HL-60 (cell line): ENCODE results near the gene OAS1.

Experiments used
- DNase-seq, 2 experiments: peaks; one replicate each; pipeline ENCODE4 v3.0.0-alpha.2; 2010 to 2020; ENCODE audit warnings: low read depth in 1 of 2, low spot score in 1 of 2
- H3K27ac ChIP-seq: fragments of 250-450 bp; sonication (Bioruptor Pico); replicated peaks from 2 replicates; pipeline ENCODE4 v1.5.1; 2020; ENCODE audit warnings: mild to moderate bottlenecking, moderate library complexity
- H3K27me3 ChIP-seq: fragments of 250-450 bp; sonication (Bioruptor Pico); 2 replicates; pipeline ENCODE4 v1.5.1; 2021; ENCODE audit warnings: mild to moderate bottlenecking, moderate library complexity; ENCODE audit not compliant: insufficient read depth, poor library complexity, severe bottlenecking
- H3K4me3 ChIP-seq: replicated peaks from 2 replicates; pipeline ENCODE4 v1.5.1; 2011; ENCODE audit warnings: mild to moderate bottlenecking, control low read depth, low read length; ENCODE audit not compliant: insufficient read depth
- GABPA ChIP-seq: IDR thresholded peaks from 2 replicates; pipeline ENCODE4 v1.6.1; 2012; ENCODE audit warnings: low read depth
- POLR2AphosphoS5 ChIP-seq: IDR thresholded peaks from 2 replicates; pipeline ENCODE4 v1.6.1; 2012; ENCODE audit warnings: low read depth
- REST ChIP-seq: IDR thresholded peaks from 2 replicates; pipeline ENCODE4 v1.6.1; 2012; ENCODE audit warnings: low read depth; ENCODE audit not compliant: insufficient replicate concordance
- SPI1 ChIP-seq: IDR thresholded peaks from 2 replicates; pipeline ENCODE4 v1.6.1; 2012; ENCODE audit warnings: low read depth, mild to moderate bottlenecking, borderline replicate concordance
- TF ChIP-seq, protein P1 (sequence below): IDR thresholded peaks from one replicate; pipeline ENCODE4 v1.5.1; 2011; ENCODE audit warnings: low read length, control low read depth, inconsistent platforms; ENCODE audit not compliant: insufficient read depth

The OAS1 gene

DNA sequence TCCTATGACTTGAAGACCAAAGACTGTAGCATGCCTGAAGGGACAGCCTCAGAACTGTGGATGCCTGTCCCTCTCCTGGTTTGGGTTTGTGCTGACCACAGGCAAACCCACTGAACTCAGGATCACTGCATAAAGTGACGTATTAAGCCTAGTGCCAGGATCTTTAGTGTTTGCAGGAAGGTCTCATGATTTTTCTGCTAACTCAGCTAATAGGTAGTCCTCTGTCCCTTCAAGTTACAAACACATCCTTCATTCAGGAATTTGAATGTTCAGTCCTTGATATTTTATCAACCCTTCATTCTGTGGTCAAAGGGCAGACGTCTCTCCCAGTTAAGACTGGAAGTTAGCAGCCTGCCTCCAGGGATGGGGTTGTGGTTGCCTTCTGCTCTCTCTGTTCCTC lies 21.2 kb downstream of the OAS1 start:
- DNase-seq = no peak

GRCh38 chr12:112928978-112929377 lies 22.2 kb downstream of the OAS1 start:
- no peak for TF ChIP-seq SPI1

More for the DNA sequence above, 21.2 kb downstream of the OAS1 start:
- Histone ChIP-seq H3K27me3 (peaks cover 5% of the 10 kb centered on the region), H3K27ac (no peak overlapping the region), H3K4me3 (no peak overlapping the region)
- no peak for TF ChIP-seq GABPA

GRCh38 chr12:112929715-112930114 lies 23.0 kb downstream of the OAS1 start:
- no peak overlapping the region for H3K27ac ChIP-seq
- DNase-seq = no peak
- H3K27me3 ChIP-seq = peaks cover 5% of the 10 kb centered on the region
- H3K4me3 ChIP-seq = no peak overlapping the region
- no peak for TF ChIP-seq REST
- TF ChIP-seq, protein P1, sequence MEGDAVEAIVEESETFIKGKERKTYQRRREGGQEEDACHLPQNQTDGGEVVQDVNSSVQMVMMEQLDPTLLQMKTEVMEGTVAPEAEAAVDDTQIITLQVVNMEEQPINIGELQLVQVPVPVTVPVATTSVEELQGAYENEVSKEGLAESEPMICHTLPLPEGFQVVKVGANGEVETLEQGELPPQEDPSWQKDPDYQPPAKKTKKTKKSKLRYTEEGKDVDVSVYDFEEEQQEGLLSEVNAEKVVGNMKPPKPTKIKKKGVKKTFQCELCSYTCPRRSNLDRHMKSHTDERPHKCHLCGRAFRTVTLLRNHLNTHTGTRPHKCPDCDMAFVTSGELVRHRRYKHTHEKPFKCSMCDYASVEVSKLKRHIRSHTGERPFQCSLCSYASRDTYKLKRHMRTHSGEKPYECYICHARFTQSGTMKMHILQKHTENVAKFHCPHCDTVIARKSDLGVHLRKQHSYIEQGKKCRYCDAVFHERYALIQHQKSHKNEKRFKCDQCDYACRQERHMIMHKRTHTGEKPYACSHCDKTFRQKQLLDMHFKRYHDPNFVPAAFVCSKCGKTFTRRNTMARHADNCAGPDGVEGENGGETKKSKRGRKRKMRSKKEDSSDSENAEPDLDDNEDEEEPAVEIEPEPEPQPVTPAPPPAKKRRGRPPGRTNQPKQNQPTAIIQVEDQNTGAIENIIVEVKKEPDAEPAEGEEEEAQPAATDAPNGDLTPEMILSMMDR = no peak
- no peak for TF ChIP-seq POLR2AphosphoS5
- TF ChIP-seq GABPA = no peak
- TF ChIP-seq SPI1 = no peak

More at GRCh38 chr12:112928978-112929377, 22.2 kb downstream of the OAS1 start:
- no peak for DNase-seq
- Histone ChIP-seq H3K4me3 (no peak overlapping the region), H3K27ac (no peak overlapping the region), H3K27me3 (peaks cover 5% of the 10 kb centered on the region)

DNA sequence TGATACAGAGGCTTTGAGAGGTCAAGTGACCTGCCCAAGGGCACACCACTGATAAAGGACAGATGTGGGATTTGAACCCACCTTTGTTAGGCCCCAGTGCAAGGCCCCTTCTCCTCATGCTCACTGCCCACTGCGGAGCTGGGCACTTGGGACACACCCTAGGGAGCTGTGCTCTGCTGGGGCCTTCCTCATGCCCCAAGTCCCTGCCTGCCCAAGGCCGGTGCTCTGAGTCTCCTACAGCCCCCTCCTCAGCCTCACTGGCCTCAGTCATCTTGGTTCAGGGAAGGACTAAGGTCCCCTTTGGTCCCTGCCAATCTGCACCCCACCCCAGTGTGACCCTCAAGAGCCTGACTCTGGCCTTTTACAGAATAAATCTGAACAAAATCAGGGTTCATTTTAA lies 23.6 kb downstream of the OAS1 start:
- no peak for DNase-seq
- H3K27ac ChIP-seq = no peak overlapping the region
- peaks cover 1% of the 10 kb centered on the region for H3K27me3 ChIP-seq
- TF ChIP-seq GABPA (no peak), SPI1 (no peak), REST (no peak), POLR2AphosphoS5 (no peak)
- TF ChIP-seq, protein P1 = no peak
- no peak overlapping the region for H3K4me3 ChIP-seq

- TF ChIP-seq GABPA (no peak), POLR2AphosphoS5 (no peak), SPI1 (no peak), REST (no peak)
- TF ChIP-seq, protein P1 = no peak
- Histone ChIP-seq H3K27me3 (no peaks in the 10 kb centered on the region), H3K27ac (no peak overlapping the region), H3K4me3 (no peak overlapping the region)
- DNase-seq = no peak
Observed at GRCh38 chr12:112932485-112933128, 25.8 kb downstream of the OAS1 start.
